Ectodermal cell (in vitro differentiated cells): ENCODE measurements around the gene TTLL11.

Experiments used
- H3K27ac ChIP-seq: 2 replicates; pipeline ENCODE4 v1.7.0; 2013; ENCODE audit warnings: mild to moderate bottlenecking, low read depth, low read length; ENCODE audit not compliant: insufficient read depth, poor library complexity, severe bottlenecking
- H3K27me3 ChIP-seq: 2 replicates; pipeline ENCODE4 v1.7.0; 2013; ENCODE audit warnings: mild to moderate bottlenecking, low read length; ENCODE audit not compliant: insufficient read depth, control insufficient read depth, poor library complexity, severe bottlenecking
- H3K36me3 ChIP-seq: one replicate; pipeline ENCODE4 v1.7.0; 2013; ENCODE audit warnings: low read length; ENCODE audit not compliant: control insufficient read depth, insufficient read depth
- H3K4me1 ChIP-seq: one replicate; pipeline ENCODE4 v1.7.0; 2013; ENCODE audit warnings: low read length; ENCODE audit not compliant: control insufficient read depth, insufficient read depth
- H3K4me3 ChIP-seq: 2 replicates; pipeline ENCODE4 v1.7.0; 2013; ENCODE audit warnings: low read depth, low read length, control low read depth; ENCODE audit not compliant: insufficient read depth
- H3K9me3 ChIP-seq: 2 replicates; pipeline ENCODE4 v1.7.0; 2013; ENCODE audit warnings: mild to moderate bottlenecking, low read length, moderate library complexity; ENCODE audit not compliant: control insufficient read depth
- WGBS, 2 experiments: methylation state at CpG; one replicate each; pipeline ENCODE4 v1.1.7; 2013; ENCODE audit warnings: missing lambda C conversion rate in 2 of 2; 5-methylcytosine and 5-hydroxymethylcytosine counted together

The TTLL11 gene

GRCh38 chr9:122132539-122132938 is 39.4 kb upstream of the TTLL11 start:
- Histone ChIP-seq H3K9me3 (no peaks in the 10 kb centered on the region), H3K27me3 (peaks cover 58% of the 10 kb centered on the region), H3K36me3 (no peaks in the 10 kb centered on the region), H3K4me3 (no peak overlapping the region), H3K27ac (no peak overlapping the region), H3K4me1 (peaks cover 18% of the 10 kb centered on the region)
- WGBS, 2 experiments: 93 to 94% methylated on average over 4 of the region's 4 CpGs

- Histone ChIP-seq H3K27ac (no peak overlapping the region), H3K9me3 (no peaks in the 10 kb centered on the region), H3K27me3 (peaks cover 67% of the 10 kb centered on the region), H3K4me1 (peaks cover 18% of the 10 kb centered on the region), H3K4me3 (no peak overlapping the region), H3K36me3 (no peaks in the 10 kb centered on the region)
- WGBS, 2 experiments: 19 to 21% methylated on average over 21 of the region's 21 CpGs
These were observed 38.4 kb upstream of the TTLL11 start for GRCh38 chr9:122131401-122132001.

- WGBS, 2 experiments: 80 to 83% methylated on average over 4 of the region's 4 CpGs
- Histone ChIP-seq H3K36me3 (no peaks in the 10 kb centered on the region), H3K9me3 (no peaks in the 10 kb centered on the region), H3K27me3 (peaks cover 69% of the 10 kb centered on the region), H3K4me3 (no peak overlapping the region), H3K4me1 (peaks cover 25% of the 10 kb centered on the region), H3K27ac (no peak overlapping the region)
These were observed 37.7 kb upstream of the TTLL11 start for GRCh38 chr9:122130837-122131236.

- 92 to 96% methylated on average over 2 of the region's 2 CpGs for WGBS, 2 experiments
- no peaks in the 10 kb centered on the region for H3K36me3 ChIP-seq
- H3K4me1 ChIP-seq: peaks cover 25% of the 10 kb centered on the region
- H3K4me3 ChIP-seq: no peak overlapping the region
- H3K27ac ChIP-seq: no peak overlapping the region
- no peaks in the 10 kb centered on the region for H3K9me3 ChIP-seq
- peaks cover 70% of the 10 kb centered on the region for H3K27me3 ChIP-seq
These were observed 36.9 kb upstream of the TTLL11 start for GRCh38 chr9:122129969-122130368.

GRCh38 chr9:122128969-122129343 is 35.8 kb upstream of the TTLL11 start:
- WGBS, 2 experiments: 84 to 90% methylated on average over 7 of the region's 7 CpGs
- Histone ChIP-seq H3K9me3 (no peaks in the 10 kb centered on the region), H3K4me3 (no peak overlapping the region), H3K36me3 (no peaks in the 10 kb centered on the region), H3K27me3 (peaks cover 64% of the 10 kb centered on the region), H3K4me1 (peaks cover 24% of the 10 kb centered on the region), H3K27ac (no peak overlapping the region)

- 90 to 91% methylated on average over 24 of the region's 24 CpGs for WGBS, 2 experiments
- H3K4me3 ChIP-seq: no peak overlapping the region
- H3K36me3 ChIP-seq: no peaks in the 10 kb centered on the region
- peaks cover 24% of the 10 kb centered on the region for H3K4me1 ChIP-seq
- H3K9me3 ChIP-seq: no peaks in the 10 kb centered on the region
- peaks cover 58% of the 10 kb centered on the region for H3K27me3 ChIP-seq
- H3K27ac ChIP-seq: no peak overlapping the region
These were observed 35.2 kb upstream of the TTLL11 start for GRCh38 chr9:122128007-122128968.

GRCh38 chr9:122127396-122127798 is 34.3 kb upstream of the TTLL11 start:
- WGBS, 2 experiments: 77 to 78% methylated on average over 10 of the region's 10 CpGs

GRCh38 chr9:122126331-122127261 is 33.5 kb upstream of the TTLL11 start:
- Histone ChIP-seq H3K36me3 (no peaks in the 10 kb centered on the region), H3K27me3 (peaks cover 41% of the 10 kb centered on the region), H3K9me3 (no peaks in the 10 kb centered on the region), H3K4me3 (peak overlapping the region; percentile 33), H3K4me1 (peaks cover 16% of the 10 kb centered on the region), H3K27ac (no peak overlapping the region)
- WGBS, 2 experiments: 12 to 15% methylated on average over 64 of the region's 64 CpGs

More at GRCh38 chr9:122127396-122127798, 34.3 kb upstream of the TTLL11 start:
- Histone ChIP-seq H3K36me3 (no peaks in the 10 kb centered on the region), H3K4me1 (peaks cover 24% of the 10 kb centered on the region), H3K27ac (no peak overlapping the region), H3K4me3 (no peak overlapping the region), H3K9me3 (no peaks in the 10 kb centered on the region), H3K27me3 (peaks cover 49% of the 10 kb centered on the region)

- no peaks in the 10 kb centered on the region for H3K36me3 ChIP-seq
- H3K4me3 ChIP-seq: no peak overlapping the region
- peaks cover 10% of the 10 kb centered on the region for H3K4me1 ChIP-seq
- WGBS, 2 experiments: 24 to 25% methylated on average over 21 of the region's 21 CpGs
- peaks cover 32% of the 10 kb centered on the region for H3K27me3 ChIP-seq
- no peak overlapping the region for H3K27ac ChIP-seq
- no peaks in the 10 kb centered on the region for H3K9me3 ChIP-seq
These were observed 32.6 kb upstream of the TTLL11 start for GRCh38 chr9:122125509-122126330.
